WTC11 (cell line): ENCODE data around the gene SDC1.

Experiments used
- CBFB ChIP-seq: sonication (generic); formaldehyde crosslinking; IDR thresholded peaks from 2 replicates; pipeline ENCODE4 v1.8.1; 2022; ENCODE audit warnings: mild to moderate bottlenecking, low read depth, missing genetic modification reagents
- NFYB ChIP-seq: sonication (generic); formaldehyde crosslinking; conservative IDR thresholded peaks from 2 replicates; pipeline ENCODE4 v1.8.0; 2022; ENCODE audit warnings: low read depth, missing genetic modification reagents
- NR2C2 ChIP-seq: sonication (generic); formaldehyde crosslinking; IDR thresholded peaks from 2 replicates; pipeline ENCODE4 v1.8.0; 2022; ENCODE audit warnings: mild to moderate bottlenecking, missing genetic modification reagents
- NR3C1 ChIP-seq: sonication (generic); formaldehyde crosslinking; conservative IDR thresholded peaks from 2 replicates; pipeline ENCODE4 v1.8.1; 2023; ENCODE audit warnings: low read depth, mild to moderate bottlenecking, missing genetic modification reagents
- ZNF671 ChIP-seq: fragments of 250-450 bp; sonication (Bioruptor Pico); IDR thresholded peaks from 2 replicates; pipeline ENCODE4 v1.8.0; 2021; ENCODE audit warnings: mild to moderate bottlenecking
- TF ChIP-seq, protein P1 (sequence below): fragments of 200-600 bp; IDR thresholded peaks from 2 replicates; pipeline ENCODE4 v1.8.0; 2022; ENCODE audit warnings: antibody characterized with exemption
- TF ChIP-seq, protein P2 (sequence below): sonication (generic); formaldehyde crosslinking; IDR thresholded peaks from 2 replicates; pipeline ENCODE4 v1.8.0; 2022; ENCODE audit warnings: mild to moderate bottlenecking, missing genetic modification reagents
- TF ChIP-seq, protein P3 (sequence below): sonication (generic); formaldehyde crosslinking; IDR thresholded peaks from 2 replicates; pipeline ENCODE4 v1.8.1; 2023; ENCODE audit warnings: mild to moderate bottlenecking, missing genetic modification reagents, moderate library complexity
- TF ChIP-seq, protein P4 (sequence below): sonication (generic); formaldehyde crosslinking; IDR thresholded peaks from 2 replicates; pipeline ENCODE4 v1.8.1; 2023; ENCODE audit warnings: mild to moderate bottlenecking, missing genetic modification reagents, moderate library complexity
- TF ChIP-seq, protein P5 (sequence below): sonication (generic); formaldehyde crosslinking; IDR thresholded peaks from 2 replicates; pipeline ENCODE4 v1.8.1; 2022; ENCODE audit warnings: missing genetic modification reagents, borderline replicate concordance
- TF ChIP-seq, protein P6 (sequence below): sonication (generic); formaldehyde crosslinking; IDR thresholded peaks from 2 replicates; pipeline ENCODE4 v1.8.0; 2022; ENCODE audit warnings: mild to moderate bottlenecking, missing genetic modification reagents

DNA sequence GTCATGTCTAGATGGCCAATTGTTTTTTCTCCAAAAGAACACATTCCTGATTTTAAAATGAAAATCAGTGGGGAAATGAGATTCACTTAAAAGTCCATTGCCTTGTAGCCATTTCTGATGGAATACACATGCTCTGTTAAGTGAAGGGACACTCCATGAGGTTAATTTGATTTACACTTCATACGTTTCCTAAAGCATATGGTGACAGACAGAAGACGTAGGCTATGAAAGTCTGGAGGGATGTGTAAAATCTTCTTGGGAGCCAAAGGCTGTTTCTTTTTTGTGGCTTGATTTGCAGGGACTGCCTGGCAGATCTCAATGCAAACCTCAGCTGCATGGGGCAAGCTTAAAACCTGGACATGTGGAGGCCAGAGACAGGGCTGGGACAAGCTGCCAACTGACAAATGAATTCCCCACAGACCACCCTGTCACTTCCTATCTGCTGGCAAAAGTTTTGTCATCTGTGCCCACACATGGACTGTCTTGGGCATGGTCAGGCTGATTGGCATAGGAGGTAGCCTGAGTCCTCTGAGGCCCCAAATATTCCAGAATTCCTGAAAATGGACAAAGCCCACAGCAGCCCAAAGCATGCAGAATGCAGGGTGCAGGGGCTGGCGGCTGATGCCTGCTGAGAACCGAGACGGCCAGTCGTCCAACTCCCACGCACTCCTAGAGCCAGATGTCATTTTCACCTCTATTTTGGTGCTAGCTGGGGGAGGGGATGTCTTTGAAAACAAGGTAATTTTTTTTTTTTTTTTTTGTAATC, 73.9 kb downstream of the SDC1 start:
- TF ChIP-seq NFYB (CRISPR knock-in tag), result no peak
- TF ChIP-seq, protein P1, sequence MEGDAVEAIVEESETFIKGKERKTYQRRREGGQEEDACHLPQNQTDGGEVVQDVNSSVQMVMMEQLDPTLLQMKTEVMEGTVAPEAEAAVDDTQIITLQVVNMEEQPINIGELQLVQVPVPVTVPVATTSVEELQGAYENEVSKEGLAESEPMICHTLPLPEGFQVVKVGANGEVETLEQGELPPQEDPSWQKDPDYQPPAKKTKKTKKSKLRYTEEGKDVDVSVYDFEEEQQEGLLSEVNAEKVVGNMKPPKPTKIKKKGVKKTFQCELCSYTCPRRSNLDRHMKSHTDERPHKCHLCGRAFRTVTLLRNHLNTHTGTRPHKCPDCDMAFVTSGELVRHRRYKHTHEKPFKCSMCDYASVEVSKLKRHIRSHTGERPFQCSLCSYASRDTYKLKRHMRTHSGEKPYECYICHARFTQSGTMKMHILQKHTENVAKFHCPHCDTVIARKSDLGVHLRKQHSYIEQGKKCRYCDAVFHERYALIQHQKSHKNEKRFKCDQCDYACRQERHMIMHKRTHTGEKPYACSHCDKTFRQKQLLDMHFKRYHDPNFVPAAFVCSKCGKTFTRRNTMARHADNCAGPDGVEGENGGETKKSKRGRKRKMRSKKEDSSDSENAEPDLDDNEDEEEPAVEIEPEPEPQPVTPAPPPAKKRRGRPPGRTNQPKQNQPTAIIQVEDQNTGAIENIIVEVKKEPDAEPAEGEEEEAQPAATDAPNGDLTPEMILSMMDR, result no peak
- TF ChIP-seq, protein P2, sequence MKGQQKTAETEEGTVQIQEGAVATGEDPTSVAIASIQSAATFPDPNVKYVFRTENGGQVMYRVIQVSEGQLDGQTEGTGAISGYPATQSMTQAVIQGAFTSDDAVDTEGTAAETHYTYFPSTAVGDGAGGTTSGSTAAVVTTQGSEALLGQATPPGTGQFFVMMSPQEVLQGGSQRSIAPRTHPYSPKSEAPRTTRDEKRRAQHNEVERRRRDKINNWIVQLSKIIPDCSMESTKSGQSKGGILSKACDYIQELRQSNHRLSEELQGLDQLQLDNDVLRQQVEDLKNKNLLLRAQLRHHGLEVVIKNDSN (CRISPR knock-in tag), result no peak
- no peak for TF ChIP-seq CBFB (CRISPR knock-in tag)
- TF ChIP-seq, protein P3, sequence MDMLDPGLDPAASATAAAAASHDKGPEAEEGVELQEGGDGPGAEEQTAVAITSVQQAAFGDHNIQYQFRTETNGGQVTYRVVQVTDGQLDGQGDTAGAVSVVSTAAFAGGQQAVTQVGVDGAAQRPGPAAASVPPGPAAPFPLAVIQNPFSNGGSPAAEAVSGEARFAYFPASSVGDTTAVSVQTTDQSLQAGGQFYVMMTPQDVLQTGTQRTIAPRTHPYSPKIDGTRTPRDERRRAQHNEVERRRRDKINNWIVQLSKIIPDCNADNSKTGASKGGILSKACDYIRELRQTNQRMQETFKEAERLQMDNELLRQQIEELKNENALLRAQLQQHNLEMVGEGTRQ (CRISPR knock-in tag), result no peak
- TF ChIP-seq, protein P4, sequence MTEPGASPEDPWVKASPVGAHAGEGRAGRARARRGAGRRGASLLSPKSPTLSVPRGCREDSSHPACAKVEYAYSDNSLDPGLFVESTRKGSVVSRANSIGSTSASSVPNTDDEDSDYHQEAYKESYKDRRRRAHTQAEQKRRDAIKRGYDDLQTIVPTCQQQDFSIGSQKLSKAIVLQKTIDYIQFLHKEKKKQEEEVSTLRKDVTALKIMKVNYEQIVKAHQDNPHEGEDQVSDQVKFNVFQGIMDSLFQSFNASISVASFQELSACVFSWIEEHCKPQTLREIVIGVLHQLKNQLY (CRISPR knock-in tag), result no peak
- no peak for TF ChIP-seq NR3C1
- TF ChIP-seq NR2C2 (CRISPR knock-in tag), result no peak
- TF ChIP-seq, protein P5, sequence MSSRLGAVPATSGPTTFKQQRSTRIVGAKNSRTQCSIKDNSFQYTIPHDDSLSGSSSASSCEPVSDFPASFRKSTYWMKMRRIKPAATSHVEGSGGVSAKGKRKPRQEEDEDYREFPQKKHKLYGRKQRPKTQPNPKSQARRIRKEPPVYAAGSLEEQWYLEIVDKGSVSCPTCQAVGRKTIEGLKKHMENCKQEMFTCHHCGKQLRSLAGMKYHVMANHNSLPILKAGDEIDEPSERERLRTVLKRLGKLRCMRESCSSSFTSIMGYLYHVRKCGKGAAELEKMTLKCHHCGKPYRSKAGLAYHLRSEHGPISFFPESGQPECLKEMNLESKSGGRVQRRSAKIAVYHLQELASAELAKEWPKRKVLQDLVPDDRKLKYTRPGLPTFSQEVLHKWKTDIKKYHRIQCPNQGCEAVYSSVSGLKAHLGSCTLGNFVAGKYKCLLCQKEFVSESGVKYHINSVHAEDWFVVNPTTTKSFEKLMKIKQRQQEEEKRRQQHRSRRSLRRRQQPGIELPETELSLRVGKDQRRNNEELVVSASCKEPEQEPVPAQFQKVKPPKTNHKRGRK (CRISPR knock-in tag), result no peak
- TF ChIP-seq ZNF671 (CRISPR knock-in tag), result no peak
- TF ChIP-seq, protein P6, sequence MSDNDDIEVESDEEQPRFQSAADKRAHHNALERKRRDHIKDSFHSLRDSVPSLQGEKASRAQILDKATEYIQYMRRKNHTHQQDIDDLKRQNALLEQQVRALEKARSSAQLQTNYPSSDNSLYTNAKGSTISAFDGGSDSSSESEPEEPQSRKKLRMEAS (CRISPR knock-in tag), result no peak
